Activated T-cell treated with anti-CD3 and anti-CD28 coated beads, Interleukin-2, amount 50 U/mL, for 4 hours (primary cell): ENCODE data around the gene LRPAP1. TPM values are rescaled to one million over a fixed set of nuclear protein-coding genes. Genes with fewer than 3 reads are reported as not detected.

Experiments
- ATAC-seq, 2 donors: fragments of 200-7000 bp; cut with Tn5 transposase; one replicate each; pipeline ENCODE4 v1.10.0; 2021
- DNase-seq: peaks from one replicate; pipeline ENCODE4 v3.0.0-alpha.2; 2020
- H3K27me3 Mint-ChIP-seq: one replicate; pipeline ENCODE4 v1.8.0; 2021; ENCODE audit warnings: low read depth, mixed read lengths
- H3K36me3 Mint-ChIP-seq: one replicate; pipeline ENCODE4 v1.8.0; 2022; ENCODE audit warnings: mixed read lengths; ENCODE audit not compliant: insufficient read depth
- H3K4me1 Mint-ChIP-seq: one replicate; pipeline ENCODE4 v1.8.0; 2021; ENCODE audit warnings: low read depth, mixed read lengths
- H3K4me3 Mint-ChIP-seq: one replicate; pipeline ENCODE4 v1.8.0; 2021; ENCODE audit warnings: mild to moderate bottlenecking, moderate library complexity, mixed read lengths
- H3K9me3 Mint-ChIP-seq: one replicate; pipeline ENCODE4 v1.8.0; 2021; ENCODE audit warnings: mixed read lengths
- total RNA-seq, 3 donors: library from RNA; stranded (reverse); gene quantifications; one replicate each; pipeline ENCODE4 v1.2.1, GENCODE V29; 2021

Gene LRPAP1
- total RNA-seq, 3 donors from 2014 or later = 111 to 145 (median 118) TPM

- H3K4me3 Mint-ChIP-seq = no peak overlapping the region
- H3K9me3 Mint-ChIP-seq = no peaks in the 10 kb centered on the region
- no peak for ATAC-seq
- H3K4me1 Mint-ChIP-seq = peaks cover 4% of the 10 kb centered on the region
- no peaks in the 10 kb centered on the region for H3K27me3 Mint-ChIP-seq
- DNase-seq = no peak
- H3K36me3 Mint-ChIP-seq = peaks cover 20% of the 10 kb centered on the region
Observed at GRCh38 chr4:3521621-3522325, 10.4 kb downstream of the LRPAP1 start.

DNA sequence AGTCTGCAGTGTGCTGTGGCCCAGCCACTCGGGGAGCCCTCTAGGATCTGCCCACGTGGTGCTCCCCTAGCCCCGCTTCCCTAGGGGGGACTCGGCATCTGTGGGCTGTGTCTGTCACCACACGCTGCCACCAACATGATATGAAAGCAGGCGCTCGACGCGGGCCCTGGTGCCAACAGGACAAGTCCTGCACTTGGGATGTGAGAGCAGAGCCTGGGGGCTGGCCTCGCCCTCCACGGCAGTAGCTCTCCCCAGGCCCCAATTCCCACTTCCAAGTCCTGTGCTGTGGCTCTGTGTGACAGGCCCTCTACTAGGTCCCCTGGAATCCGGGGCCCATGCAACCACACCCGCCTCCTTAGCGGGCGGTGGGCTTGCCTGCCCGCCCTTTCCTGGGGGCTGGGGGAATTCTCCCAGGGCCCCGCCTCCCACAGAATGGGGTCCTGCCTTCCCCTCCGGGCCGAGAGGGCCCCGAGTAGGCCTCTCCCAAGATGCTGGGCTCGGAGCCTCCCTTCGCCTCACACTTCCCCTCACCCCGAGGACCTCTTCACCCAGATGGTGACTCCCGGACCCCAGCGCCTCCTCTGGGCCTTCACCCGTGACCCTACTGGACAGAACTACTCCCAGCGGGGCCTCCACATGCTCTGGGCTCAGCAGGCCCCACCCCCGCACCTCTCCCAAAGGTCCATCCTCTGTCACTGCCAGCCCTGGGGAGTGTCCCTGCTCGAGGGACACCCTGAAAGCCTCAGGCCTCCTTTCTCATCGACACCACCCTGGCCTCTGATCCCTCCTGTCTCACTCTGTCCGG, 11.2 kb downstream of the LRPAP1 start:
- no peak overlapping the region for H3K4me3 Mint-ChIP-seq
- peaks cover 20% of the 10 kb centered on the region for H3K36me3 Mint-ChIP-seq
- no peak for DNase-seq
- no peaks in the 10 kb centered on the region for H3K27me3 Mint-ChIP-seq
- H3K4me1 Mint-ChIP-seq = no peaks in the 10 kb centered on the region
- no peaks in the 10 kb centered on the region for H3K9me3 Mint-ChIP-seq
- no peak for ATAC-seq

- H3K9me3 Mint-ChIP-seq = no peaks in the 10 kb centered on the region
- peaks cover 25% of the 10 kb centered on the region for H3K36me3 Mint-ChIP-seq
- no peaks in the 10 kb centered on the region for H3K27me3 Mint-ChIP-seq
- DNase-seq (no peak), ATAC-seq (no peak)
- no peak overlapping the region for H3K4me3 Mint-ChIP-seq
- no peaks in the 10 kb centered on the region for H3K4me1 Mint-ChIP-seq
Observed at GRCh38 chr4:3520276-3520675, 11.9 kb downstream of the LRPAP1 start.

GRCh38 chr4:3519468-3520264, 12.6 kb downstream of the LRPAP1 start:
- H3K4me3 Mint-ChIP-seq = no peak overlapping the region
- H3K4me1 Mint-ChIP-seq = no peaks in the 10 kb centered on the region
- ATAC-seq (no peak), DNase-seq (no peak)
- H3K36me3 Mint-ChIP-seq = peaks cover 28% of the 10 kb centered on the region
- no peaks in the 10 kb centered on the region for H3K27me3 Mint-ChIP-seq
- H3K9me3 Mint-ChIP-seq = no peaks in the 10 kb centered on the region

- Mint-ChIP-seq H3K9me3 (no peaks in the 10 kb centered on the region), H3K27me3 (no peaks in the 10 kb centered on the region), H3K4me1 (no peaks in the 10 kb centered on the region), H3K4me3 (no peak overlapping the region), H3K36me3 (peaks cover 24% of the 10 kb centered on the region)
- DNase-seq (no peak), ATAC-seq (no peak)
Observed at GRCh38 chr4:3518941-3519340, 13.3 kb downstream of the LRPAP1 start.

DNA sequence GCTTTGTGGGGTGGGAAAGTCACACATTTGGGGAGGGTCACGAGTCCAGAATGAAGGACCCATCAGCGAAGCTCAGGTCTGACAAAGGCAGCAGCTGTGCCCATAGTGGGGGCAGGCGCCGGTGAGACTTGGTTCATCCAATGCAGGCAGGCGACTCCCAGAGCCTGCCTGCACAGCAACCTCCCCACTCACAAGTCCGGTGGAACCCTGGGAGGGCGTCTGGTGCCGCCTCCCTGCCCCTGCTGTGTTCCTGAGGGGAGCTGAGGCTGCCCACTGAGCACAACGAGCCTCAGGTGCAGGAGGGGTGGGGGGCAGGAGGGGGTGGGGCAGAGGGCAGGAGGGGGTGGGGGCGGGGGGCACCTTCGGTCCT, 13.7 kb downstream of the LRPAP1 start:
- Mint-ChIP-seq H3K36me3 (peaks cover 28% of the 10 kb centered on the region), H3K4me3 (no peak overlapping the region), H3K4me1 (no peaks in the 10 kb centered on the region), H3K27me3 (no peaks in the 10 kb centered on the region), H3K9me3 (no peaks in the 10 kb centered on the region)
- DNase-seq (no peak), ATAC-seq (no peak)

DNA sequence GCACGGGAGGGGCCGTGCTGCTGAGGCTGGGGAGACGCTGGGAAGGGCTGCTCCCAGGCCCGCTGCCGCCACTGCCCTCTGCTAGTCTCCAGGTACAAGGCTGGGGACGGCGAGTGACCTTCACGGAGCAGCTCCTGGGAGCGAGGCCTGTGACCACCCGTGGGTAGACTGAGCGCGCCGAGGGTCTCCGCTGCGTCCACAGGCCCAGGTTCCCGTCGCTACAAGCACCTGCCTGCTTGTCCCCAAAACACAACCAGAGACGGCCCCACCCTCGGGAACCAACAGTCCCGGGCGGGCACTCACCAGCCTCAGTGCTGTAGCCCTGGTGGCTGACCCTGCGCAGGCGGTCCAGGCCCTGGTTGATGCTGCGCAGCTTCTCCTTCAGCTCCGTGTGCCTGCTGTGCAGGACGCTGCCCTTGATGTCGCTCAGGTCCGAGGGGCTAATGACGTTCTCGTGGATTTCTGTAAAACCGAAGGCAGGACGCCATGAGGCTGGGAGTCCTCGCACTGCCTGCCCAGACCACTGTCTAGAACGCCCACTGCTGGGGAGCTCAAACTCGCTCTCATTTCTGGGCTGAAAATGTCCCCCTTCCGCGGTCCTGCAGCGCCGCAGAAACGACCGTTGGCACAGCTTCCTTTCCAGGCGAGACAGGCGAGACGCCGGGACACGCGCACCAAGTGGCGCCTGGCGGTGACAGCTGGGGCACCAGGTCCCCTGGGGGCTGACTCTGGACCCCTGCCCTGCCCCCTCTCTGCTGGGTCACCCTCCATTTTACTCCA, 14.3 kb downstream of the LRPAP1 start:
- no peak for DNase-seq
- no peak for ATAC-seq
- Mint-ChIP-seq H3K9me3 (no peaks in the 10 kb centered on the region), H3K4me3 (no peak overlapping the region), H3K36me3 (peaks cover 31% of the 10 kb centered on the region), H3K4me1 (no peaks in the 10 kb centered on the region), H3K27me3 (no peaks in the 10 kb centered on the region)

DNA sequence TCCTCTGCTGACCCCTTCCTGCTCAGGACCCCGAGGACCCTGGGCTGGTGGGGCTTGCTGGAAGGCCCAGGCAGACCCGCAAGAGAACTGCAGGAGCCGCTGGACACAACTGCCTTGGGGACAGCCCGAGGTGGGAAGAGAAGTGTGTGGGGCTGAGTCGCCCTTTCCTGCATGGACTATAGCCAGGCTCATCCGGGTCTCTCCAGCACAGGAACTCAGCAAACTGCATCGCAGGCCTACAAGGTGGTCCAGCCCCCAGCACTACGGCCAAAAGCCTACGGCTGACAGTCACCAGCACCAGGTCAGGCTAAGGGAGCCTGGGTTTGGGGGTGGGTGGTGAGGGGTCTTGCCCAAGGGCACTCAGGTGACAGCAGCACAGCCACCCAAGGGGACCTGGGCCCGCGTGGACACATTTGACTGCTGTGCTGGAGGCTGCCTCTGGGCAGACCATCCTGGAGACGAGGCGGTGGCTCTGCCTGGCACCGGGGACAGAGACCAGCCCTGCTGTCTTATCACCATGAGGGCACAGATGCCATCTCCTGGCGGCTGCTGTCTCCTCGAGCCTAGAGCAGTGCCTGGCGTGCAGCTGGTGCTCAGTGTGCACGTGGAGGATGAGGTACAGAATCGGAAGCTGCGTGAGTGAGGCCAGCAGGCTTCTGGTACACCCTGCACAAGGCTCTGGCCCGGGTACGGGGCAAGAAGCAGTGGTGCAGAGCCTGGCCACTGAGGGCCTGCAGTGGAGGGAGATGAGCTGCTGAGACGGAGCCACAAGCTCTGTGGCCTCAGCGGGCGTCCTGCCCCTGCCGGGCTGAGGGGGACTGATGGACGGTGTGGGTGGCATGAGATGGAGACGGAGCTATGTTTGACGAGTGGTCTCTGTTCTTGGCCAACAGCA, 15.1 kb downstream of the LRPAP1 start:
- no peak overlapping the region for H3K4me3 Mint-ChIP-seq
- H3K4me1 Mint-ChIP-seq = no peaks in the 10 kb centered on the region
- no peaks in the 10 kb centered on the region for H3K27me3 Mint-ChIP-seq
- DNase-seq = no peak
- peaks cover 40% of the 10 kb centered on the region for H3K36me3 Mint-ChIP-seq
- no peaks in the 10 kb centered on the region for H3K9me3 Mint-ChIP-seq
- no peak for ATAC-seq

GRCh38 chr4:3516061-3516835, 16.0 kb downstream of the LRPAP1 start:
- peaks cover 39% of the 10 kb centered on the region for H3K36me3 Mint-ChIP-seq
- H3K4me1 Mint-ChIP-seq = no peaks in the 10 kb centered on the region
- no peak overlapping the region for H3K4me3 Mint-ChIP-seq
- DNase-seq = no peak
- no peaks in the 10 kb centered on the region for H3K9me3 Mint-ChIP-seq
- H3K27me3 Mint-ChIP-seq = no peaks in the 10 kb centered on the region
- ATAC-seq = no peak

DNA sequence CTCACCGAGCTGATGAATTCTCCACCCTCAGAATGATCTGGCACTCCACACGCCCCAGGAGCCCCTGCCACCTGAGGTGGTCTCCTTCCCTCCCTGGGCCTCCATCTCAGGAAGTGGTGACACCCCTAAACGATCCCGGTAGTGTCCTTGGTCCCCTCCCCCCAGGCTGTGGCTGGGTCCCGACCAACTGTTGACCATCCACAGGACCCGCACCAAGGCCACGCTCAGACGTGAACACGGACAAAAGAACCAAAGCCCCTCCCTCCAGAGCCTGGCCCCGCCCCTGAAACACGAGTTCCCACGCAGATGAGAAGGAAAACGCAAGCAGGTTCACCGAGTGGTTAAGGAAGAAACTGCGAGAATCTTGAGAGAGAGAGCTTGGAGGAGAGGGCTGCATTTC, 16.6 kb downstream of the LRPAP1 start:
- no peaks in the 10 kb centered on the region for H3K4me1 Mint-ChIP-seq
- H3K27me3 Mint-ChIP-seq = no peaks in the 10 kb centered on the region
- H3K36me3 Mint-ChIP-seq = peaks cover 43% of the 10 kb centered on the region
- DNase-seq = no peak
- no peak overlapping the region for H3K4me3 Mint-ChIP-seq
- ATAC-seq = no peak
- no peaks in the 10 kb centered on the region for H3K9me3 Mint-ChIP-seq

GRCh38 chr4:3514806-3515501, 17.3 kb downstream of the LRPAP1 start:
- ATAC-seq = no peak
- no peak for DNase-seq
- Mint-ChIP-seq H3K4me3 (no peak overlapping the region), H3K4me1 (no peaks in the 10 kb centered on the region), H3K36me3 (peaks cover 47% of the 10 kb centered on the region), H3K9me3 (no peaks in the 10 kb centered on the region), H3K27me3 (no peaks in the 10 kb centered on the region)

GRCh38 chr4:3514221-3514780, 17.9 kb downstream of the LRPAP1 start:
- no peak overlapping the region for H3K4me3 Mint-ChIP-seq
- H3K9me3 Mint-ChIP-seq = no peaks in the 10 kb centered on the region
- H3K27me3 Mint-ChIP-seq = no peaks in the 10 kb centered on the region
- ATAC-seq (no peak), DNase-seq (no peak)
- H3K4me1 Mint-ChIP-seq = no peaks in the 10 kb centered on the region
- H3K36me3 Mint-ChIP-seq = peaks cover 47% of the 10 kb centered on the region
